GM18951 (cell line): Measurements from ENCODE around the gene ERFE.

Experiments
- POLR2A ChIP-seq: IDR thresholded peaks from 4 replicates; pipeline ENCODE4 v1.6.1; 2011; ENCODE audit warnings: mild to moderate bottlenecking; ENCODE audit not compliant: insufficient read length, insufficient read depth; ENCODE audit errors: extremely low read depth
- in situ Hi-C: fragments of 300-500 bp; cut with MboI; formaldehyde crosslinking; loops from one replicate; pipeline ENCODE4 v1.12.0; 2022; ENCODE audit warnings: low sequenced_read_pairs, mixed read lengths, inconsistent platforms; ENCODE audit not compliant: unreplicated experiment

Gene ERFE

GRCh38 chr2:238130111-238130695, 28.6 kb upstream of the ERFE start:
- TF ChIP-seq POLR2A: no peak
- in situ Hi-C loops: no loop called here

- in situ Hi-C loops: no loop called here
- TF ChIP-seq POLR2A: no peak
Measured at GRCh38 chr2:238130696-238131628, 27.8 kb upstream of the ERFE start.

- in situ Hi-C loops: no loop called here
- TF ChIP-seq POLR2A: no peak
Measured at GRCh38 chr2:238131761-238132462, 26.9 kb upstream of the ERFE start.

DNA sequence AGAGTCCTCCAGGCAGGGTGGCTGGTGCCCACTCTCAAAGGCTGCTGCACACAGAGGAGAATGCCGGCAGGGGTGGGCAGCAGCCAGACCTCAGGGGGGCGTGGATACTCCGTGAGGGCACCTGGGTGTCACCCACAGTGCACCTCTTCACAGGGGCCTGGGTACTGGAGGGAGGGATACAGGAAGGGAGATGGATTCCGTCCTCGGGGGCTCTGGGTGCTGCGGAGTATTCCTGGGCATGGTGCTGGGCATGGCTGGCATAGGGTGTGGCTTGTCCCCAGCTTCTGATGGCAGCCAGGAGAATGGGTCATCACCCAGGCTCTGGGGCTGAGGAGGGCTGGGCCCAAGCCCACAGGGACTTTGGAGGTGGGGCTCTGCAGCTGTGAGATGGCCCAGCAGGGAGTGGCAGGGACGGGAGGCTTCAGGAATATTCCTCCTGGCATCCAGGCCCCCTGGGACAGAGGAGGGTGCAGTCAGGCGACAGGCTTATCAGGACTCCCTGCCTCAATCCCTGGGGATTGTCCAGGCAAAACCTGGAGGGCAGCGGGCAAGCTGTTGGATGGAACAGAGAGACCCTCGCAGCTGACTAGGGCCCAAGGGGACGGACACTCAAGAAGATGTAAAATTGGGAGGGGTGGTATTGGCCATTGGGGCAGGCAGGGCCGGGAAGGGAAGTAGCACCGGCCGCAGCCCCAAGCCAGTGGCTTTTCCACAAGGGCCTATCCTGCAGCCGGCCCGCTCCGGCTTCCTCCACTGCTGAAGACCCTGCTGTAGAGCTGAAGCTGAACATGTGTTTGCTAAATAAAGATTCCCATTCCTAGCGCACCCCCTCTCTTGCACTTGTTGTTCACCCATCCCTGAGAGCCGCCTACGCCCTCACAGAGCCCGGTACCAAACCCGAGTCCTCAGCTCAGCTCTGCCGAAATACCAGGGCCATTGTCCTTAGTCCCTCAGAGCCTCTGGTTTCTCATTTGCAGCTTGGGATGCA, 26.0 kb upstream of the ERFE start:
- in situ Hi-C loops: no loop called here
- no peak for TF ChIP-seq POLR2A

GRCh38 chr2:238133499-238134392, 25.0 kb upstream of the ERFE start:
- in situ Hi-C loops: no loop called here
- TF ChIP-seq POLR2A: no peak

DNA sequence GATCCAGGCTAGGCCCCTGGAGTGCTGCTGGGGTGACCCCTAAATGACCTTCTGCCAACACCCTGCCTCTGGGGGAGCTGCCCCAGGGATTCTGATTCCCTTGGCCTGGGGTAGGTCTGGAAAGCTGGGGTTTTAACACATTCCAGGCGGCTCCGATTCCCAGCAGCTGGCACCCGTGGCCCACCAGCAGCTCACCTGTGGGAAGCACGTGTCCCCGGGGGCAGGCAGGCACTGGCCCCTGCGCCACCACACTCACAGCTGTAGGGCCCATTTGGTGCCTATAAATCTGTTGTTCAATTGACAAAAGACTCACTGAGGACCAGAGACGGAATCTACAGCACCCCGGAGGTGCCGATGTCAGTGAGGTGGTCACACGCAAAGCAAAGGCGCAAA, 24.4 kb upstream of the ERFE start:
- no peak for TF ChIP-seq POLR2A
- in situ Hi-C loops: no loop called here

- in situ Hi-C loops: no loop called here
- no peak for TF ChIP-seq POLR2A
Measured at GRCh38 chr2:238135601-238136150, 23.1 kb upstream of the ERFE start.

GRCh38 chr2:238136820-238137537, 21.8 kb upstream of the ERFE start:
- no peak for TF ChIP-seq POLR2A
- in situ Hi-C loops: no loop called here

- in situ Hi-C loops: no loop called here
- no peak for TF ChIP-seq POLR2A
Measured at GRCh38 chr2:238137885-238138284, 20.9 kb upstream of the ERFE start.

DNA sequence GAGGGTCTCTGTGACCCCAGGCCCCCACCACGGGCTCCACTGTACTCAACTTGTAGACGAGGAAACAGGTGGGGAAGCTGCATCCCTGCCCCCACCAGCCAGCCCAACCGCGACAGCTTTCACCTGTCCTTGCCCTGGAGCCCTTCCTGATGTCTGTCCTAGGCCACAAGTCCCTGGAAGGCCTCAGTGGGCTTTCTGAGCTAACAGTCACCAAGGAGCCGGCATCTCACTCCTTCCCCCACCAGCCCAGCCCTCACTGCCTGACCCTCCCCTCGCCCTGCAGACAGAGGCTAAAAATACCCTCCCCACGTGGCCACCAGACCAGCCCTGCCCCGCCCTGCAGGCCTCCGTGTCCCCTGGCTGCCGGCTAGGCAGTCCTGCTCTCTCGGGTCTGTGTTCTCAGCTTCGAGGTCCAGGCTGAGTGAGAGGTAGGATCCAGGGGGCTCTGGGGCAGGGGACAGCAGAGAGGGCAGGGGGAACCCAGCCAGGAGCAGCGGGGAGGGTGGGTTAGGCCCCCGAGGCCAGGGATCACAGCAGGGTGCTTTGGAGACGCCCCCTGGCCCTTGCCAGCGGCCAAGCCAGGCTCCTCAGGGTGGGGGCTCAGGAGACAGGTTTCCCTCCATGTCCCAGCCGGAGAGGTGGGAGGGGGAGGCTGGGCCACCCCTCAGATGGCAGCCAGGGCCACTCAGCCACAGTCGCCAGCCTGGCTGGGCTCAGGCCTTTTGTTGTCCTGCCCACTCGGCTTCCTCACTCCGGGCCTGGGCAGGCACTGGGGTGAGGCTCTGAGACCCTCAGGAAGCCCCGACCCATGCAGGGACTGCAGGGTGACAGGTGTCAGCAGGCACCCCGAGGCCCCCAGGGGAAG, 20.2 kb upstream of the ERFE start, which contains the start of gene KLHL30:
Gene KLHL30, plus strand, starts transcription at position 338 of the 865 bp plus-strand sequence. CDS start 2,087 bp downstream, outside the sequence.
- TF ChIP-seq POLR2A: no peak
- in situ Hi-C loops: no loop called here
